Stimulated activated CD4-positive, alpha-beta T cell treated with anti-CD3 and anti-CD28 coated beads, Interleukin-15, amount 100 ng/mL, for 1 hour (primary cell): ENCODE measurements around the gene PCGF6.

Experiments
- DNase-seq, 2 donors: peaks; one replicate each; pipeline ENCODE4 v3.0.0-alpha.2; 2020; ENCODE audit warnings: low read depth in 1 of 2, low spot score in 1 of 2

The PCGF6 gene

DNA sequence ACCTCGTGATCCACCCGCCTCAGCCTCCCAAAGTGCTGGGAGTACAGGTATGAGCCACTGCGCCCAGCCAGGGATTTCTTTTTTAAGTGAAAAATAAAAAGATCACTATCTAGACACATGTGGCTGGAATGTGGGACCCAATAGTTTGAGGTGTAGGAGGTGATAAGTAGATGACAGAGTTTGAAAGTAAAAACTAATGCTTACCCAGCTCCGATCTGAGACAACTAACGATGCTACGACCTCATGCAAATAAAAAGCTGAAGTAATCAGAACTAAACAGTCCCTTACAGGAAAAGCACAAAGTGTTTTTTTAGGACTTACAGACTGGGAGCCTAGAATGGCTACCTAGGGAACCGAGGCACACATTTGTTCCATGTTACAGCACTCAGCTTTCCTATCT is 23.0 kb downstream of the PCGF6 start:
- DNase-seq: no peak

DNA sequence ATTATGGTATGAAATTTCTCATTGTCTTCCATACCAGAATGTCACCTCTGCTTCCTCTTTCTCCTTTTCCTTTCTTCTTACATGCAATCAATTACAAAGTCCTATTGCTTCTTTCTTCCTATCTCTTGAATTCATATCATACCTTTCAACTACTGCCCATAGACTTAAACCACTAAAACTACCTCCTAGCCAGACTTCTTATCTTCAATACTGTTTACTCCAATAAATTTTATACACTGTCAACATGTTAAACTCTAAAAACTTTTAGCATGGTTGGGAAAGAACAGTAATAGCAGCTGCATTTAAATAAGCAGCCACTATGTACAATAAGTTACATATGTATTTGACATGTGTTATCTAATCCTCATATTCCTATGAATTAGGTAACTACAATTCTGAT is 34.9 kb downstream of the PCGF6 start:
- no peak for DNase-seq

GRCh38 chr10:103310197-103310596 is 40.7 kb downstream of the PCGF6 start:
- no peak for DNase-seq

DNA sequence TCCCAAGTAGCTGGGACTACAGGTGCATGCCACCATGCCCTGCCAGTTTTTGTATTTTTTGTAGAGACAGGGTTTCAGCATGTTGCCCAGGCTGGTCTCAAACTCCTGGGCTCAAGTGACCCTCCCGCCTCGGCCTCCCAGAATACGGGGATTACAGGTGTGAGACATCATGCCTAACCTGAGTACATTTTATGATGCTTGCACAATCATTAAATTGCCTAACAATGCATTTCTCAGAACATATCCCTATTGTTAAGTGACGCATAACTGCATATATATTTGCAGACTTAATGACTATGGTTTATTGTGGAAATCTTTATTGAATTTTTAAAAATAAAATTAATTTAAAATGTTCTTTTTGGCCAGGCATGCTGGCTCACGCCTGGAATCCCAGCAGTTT is 43.3 kb downstream of the PCGF6 start:
- DNase-seq: no peak

DNA sequence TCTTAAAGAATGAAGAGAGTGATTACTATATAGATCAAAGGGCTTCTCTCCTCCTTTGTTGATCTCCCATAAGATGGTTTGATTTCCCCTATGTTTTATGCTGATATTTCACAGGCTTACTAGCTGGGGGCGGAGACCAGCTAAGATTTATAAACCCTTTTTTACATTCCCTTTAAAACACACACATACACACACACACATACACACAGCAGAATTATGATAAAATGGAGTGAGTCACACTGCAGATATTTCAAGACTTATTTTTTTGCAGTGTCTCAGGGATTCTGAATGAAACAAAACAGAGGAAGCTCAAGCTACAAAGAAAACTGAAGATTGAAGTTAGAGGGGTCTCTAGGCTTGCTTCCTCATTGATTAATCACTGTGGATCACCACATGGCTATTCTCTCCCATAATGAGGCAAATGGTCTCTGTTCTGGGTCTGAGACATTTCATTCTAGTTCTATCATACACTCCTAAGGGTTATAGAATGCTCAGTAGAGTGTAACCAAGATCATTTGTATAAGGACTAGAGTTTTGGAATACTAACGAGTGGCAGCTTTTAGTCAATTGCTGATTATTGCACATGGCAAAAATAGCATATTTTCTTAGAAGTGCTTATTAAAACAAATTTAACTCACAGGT is 55.4 kb downstream of the PCGF6 start:
- DNase-seq: no peak

DNA sequence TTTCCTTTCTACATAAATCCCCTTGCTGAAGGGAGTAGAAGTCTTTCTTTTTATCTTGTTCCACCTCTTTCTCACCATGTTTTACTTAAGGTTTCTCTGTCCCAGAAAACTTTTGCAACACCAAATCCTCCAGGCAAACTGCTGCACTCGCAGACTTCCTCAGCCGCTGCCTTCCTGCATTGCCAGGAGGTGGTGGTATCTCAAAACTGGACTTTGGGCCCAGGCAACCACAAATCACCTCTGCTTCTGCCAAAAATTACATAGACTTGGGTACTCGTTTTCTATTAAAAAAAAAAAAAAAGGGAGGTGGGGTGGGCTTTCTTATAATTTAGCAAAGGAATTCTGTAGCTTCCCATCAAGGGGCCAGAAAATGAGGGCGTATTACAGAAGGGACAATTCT is 59.4 kb downstream of the PCGF6 start:
- DNase-seq: no peak

- no peak for DNase-seq
Observed at GRCh38 chr10:103287992-103288391, 62.9 kb downstream of the PCGF6 start.

DNA sequence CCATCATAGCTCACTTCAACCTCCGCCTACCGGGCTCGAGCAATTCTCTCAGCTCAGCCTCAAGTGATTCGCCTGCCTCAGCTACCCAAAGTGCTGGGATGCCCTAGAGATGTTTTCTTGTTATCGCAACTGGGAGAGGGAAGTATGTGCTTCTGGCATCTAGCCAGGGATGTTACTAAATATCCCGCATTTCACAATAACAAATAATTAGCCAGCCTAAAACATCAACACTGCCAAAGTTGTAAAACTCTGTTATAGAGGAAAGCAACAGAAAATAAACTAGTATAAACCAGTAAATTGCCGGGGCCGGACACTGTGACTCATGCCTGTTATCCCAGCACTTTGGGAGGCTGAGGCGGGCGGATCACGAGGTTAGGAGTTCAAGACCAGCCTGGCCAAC is 66.8 kb downstream of the PCGF6 start:
- no peak for DNase-seq

- no peak for DNase-seq
Observed at GRCh38 chr10:103282961-103283360, 68.0 kb downstream of the PCGF6 start.

DNA sequence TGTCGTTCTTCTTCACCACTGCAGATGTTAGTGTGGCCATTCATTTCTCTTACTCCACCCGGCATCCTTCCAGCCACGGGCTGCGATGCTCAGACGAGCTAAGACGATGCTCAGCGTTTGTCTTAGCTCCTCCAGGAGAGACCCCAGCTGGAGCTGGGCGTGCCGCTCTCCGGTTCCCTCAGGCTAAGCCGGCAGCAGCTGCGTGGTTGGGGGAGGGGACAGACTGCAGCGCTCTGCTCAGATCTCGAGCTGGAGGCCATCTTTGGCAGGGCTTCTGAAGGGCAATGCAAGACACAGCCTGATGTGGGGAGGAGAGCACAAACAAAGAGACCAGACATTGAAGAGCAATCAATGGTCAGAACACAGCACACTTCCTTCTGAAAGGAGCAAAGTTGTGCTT is 69.2 kb downstream of the PCGF6 start:
- DNase-seq: no peak

GRCh38 chr10:103280506-103280905 is 70.4 kb downstream of the PCGF6 start:
- no peak for DNase-seq

DNA sequence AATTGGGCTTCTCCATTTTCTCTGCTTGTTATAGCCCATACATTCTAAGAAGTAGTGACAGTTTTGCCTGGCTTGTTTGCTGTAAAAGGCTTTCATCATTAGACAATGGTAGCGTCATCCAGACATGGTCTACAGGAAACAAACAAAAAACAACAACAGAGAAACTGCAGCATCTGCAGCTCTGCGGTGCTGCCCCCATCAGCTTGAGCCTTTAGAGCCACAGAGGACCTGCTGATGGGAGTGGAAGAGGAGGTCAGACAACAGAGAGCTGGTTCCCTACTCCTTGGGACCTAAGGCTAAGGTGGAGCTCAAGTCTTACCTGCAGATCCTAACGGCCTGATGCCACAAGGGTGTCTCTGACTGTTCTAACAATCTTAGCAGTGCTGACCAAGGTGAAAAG is 70.9 kb downstream of the PCGF6 start:
- DNase-seq: no peak

- peak in 1 of 2 donors; percentile 26 for DNase-seq
Observed at GRCh38 chr10:103278862-103279298, 72.1 kb downstream of the PCGF6 start.

GRCh38 chr10:103278537-103278823 is 72.5 kb downstream of the PCGF6 start:
- no peak for DNase-seq

DNA sequence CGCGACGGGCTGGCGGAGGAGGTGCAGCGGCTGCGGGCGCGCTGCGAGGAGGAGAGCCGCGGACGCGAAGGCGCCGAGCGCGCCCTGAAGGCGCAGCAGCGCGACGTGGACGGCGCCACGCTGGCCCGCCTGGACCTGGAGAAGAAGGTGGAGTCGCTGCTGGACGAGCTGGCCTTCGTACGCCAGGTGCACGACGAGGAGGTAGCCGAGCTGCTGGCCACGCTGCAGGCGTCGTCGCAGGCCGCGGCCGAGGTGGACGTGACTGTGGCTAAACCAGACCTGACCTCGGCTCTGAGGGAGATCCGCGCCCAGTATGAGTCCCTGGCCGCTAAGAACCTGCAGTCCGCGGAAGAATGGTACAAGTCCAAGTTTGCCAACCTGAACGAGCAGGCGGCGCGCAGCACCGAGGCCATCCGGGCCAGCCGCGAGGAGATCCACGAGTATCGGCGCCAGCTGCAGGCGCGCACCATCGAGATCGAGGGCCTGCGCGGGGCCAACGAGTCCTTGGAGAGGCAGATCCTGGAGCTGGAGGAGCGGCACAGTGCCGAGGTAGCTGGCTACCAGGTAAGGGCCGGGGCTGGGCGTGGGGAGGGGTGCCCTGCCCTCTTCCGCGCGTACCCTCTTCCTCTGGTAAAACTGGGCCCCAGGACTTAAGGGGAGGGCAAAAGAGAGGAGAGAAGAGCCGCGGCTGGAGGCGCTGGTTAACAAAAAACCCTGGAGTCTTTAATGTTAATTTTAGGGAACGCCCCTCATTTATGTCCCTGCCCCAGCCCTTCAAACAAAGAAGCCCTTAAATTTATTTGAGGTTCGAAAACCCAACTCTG is 73.0 kb downstream of the PCGF6 start:
- DNase-seq: no peak

DNA sequence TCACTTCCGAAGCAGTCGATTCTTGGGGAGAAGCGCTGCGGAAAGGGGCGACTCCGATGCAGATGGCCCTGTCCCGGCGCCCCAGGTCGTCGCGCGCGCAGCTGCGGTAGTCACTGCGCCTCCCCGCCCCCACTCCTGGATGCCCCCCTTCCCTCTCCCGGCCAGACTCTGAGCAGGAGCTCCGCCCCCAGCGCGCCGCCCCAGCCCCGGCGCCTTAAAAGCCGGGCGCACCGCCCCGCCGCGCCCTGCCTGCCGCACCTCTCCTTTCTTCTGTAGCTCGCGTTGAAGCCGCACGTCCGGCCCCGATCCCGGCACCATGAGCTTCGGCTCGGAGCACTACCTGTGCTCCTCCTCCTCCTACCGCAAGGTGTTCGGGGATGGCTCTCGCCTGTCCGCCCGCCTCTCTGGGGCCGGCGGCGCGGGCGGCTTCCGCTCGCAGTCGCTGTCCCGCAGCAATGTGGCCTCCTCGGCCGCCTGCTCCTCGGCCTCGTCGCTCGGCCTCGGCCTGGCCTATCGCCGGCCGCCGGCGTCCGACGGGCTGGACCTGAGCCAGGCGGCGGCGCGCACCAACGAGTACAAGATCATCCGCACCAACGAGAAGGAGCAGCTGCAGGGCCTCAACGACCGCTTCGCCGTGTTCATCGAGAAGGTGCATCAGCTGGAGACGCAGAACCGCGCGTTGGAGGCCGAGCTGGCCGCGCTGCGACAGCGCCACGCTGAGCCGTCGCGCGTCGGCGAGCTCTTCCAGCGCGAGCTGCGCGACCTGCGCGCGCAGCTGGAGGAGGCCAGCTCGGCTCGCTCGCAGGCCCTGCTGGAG is 73.8 kb downstream of the PCGF6 start, which contains the start of gene INA:
Gene INA, plus strand, starts transcription at position 243 of the 817 bp plus-strand sequence. Its CDS starts 74 bp downstream, at position 317.
- no peak for DNase-seq

DNA sequence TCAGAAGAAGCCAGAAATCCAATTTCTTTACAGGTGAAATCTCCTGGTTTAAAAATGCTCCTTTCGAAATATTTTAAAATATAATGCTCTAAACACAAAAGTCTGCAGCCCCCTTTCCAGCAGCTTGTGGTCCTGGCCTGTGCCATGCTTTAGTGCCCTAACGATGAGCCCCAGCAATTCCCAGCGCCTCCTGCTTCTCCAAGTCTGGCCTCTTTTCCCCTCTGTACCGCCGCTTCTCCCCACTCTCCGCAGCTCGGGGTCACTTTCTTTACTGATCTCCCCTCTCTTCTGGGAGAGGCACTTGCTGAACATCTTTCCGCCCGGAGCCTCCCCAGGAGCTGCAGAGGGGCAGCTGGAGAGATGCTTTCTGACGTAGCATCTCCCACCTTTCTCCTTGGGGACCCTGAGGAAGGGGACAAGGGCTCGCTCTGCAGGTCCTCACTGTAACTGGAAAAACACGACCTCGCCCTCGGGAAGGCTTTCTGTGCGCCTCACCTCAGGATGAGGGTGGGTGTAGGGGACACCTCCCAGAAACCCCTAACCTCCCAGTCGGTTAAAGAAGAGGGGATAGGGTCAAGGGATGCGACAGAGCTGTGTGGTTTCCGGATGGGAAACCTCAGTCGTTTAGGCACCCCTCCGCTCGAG is 74.6 kb downstream of the PCGF6 start:
- DNase-seq: no peak

DNA sequence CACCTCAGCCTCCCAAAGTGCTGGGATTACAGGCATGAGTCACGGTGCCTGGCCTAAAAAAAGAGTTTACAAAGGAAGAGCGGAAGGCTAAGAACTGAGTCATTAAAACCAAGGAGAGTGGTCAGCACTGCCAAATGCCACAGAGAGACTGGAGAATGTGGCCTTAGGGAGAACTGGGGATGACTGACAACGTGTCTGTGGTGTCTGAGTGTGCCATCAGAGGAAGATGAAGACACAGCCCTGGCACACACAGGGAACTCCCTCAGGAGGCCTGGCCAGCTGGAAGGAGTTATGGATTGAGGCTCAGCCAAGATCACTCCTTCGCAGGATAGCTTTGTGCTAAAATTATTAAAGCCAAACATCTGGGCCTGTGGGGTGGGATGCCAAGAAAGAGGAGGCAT is 77.9 kb downstream of the PCGF6 start:
- DNase-seq: no peak

GRCh38 chr10:103265717-103266329 is 85.1 kb downstream of the PCGF6 start:
- no peak for DNase-seq

DNA sequence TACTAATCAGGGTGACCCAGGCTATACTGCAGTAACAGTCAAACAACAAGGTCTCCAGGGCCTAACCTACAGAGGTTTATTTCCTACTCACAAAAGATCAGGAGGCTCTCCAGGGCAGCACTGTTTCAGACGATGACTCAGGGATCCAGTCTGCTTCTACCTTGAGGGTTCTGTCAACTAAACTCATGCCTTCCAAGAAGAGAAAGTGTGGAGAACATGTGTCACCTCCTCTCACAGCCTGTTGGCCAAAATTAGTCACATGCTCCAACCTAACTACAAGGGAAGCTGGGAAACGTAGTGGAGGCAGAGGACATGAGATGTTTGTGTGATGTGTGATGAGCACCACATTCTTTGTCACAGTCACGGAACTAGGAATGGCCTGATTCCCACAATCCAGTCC is 88.7 kb downstream of the PCGF6 start:
- DNase-seq: no peak

DNA sequence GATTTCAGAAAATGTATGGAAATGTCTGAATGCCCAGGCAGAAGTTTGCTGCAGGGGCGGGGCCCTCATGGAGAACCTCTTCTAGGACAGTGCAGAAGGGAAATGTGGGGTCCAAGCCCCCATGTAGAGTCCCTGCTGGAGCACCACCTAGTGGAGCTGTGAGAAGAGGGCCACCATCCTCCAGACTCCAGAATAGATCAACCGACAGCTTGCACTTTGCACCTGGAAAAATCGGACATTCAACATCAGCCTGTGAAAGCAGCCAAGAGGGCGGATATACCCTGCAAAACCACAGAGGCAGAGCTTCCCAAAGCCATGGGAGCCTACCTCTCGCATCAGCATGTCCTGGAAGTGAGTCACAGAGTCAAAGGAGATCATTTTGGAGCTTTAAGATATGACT is 91.0 kb downstream of the PCGF6 start:
- no peak for DNase-seq
